AG09309 (cell line): ENCODE measurements around the gene HEPACAM.

Experiments
- DNase-seq: peaks from one replicate; pipeline ENCODE4 v3.0.0-alpha.2; 2010; ENCODE audit warnings: low read depth
- H3K4me3 ChIP-seq: 2 replicates; pipeline ENCODE4 v1.5.1; 2011; ENCODE audit warnings: mild to moderate bottlenecking, low read depth, low read length, moderate library complexity; ENCODE audit not compliant: control insufficient read depth
- CTCF ChIP-seq: IDR thresholded peaks from 2 replicates; pipeline ENCODE4 v1.5.1; 2011; ENCODE audit warnings: mild to moderate bottlenecking, low read depth, low read length, inconsistent platforms; ENCODE audit not compliant: insufficient read depth, control insufficient read depth; ENCODE audit errors: missing control alignments

Gene HEPACAM

GRCh38 chr11:124876818-124877630 lies 58.8 kb downstream of the HEPACAM start:
- H3K4me3 ChIP-seq: peak overlapping the region; percentile 56
- DNase-seq: no peak
- no peak for TF ChIP-seq CTCF

GRCh38 chr11:124875943-124876817 lies 59.7 kb downstream of the HEPACAM start:
- peak; percentile 61 for TF ChIP-seq CTCF
- DNase-seq: peak; percentile 49

DNA sequence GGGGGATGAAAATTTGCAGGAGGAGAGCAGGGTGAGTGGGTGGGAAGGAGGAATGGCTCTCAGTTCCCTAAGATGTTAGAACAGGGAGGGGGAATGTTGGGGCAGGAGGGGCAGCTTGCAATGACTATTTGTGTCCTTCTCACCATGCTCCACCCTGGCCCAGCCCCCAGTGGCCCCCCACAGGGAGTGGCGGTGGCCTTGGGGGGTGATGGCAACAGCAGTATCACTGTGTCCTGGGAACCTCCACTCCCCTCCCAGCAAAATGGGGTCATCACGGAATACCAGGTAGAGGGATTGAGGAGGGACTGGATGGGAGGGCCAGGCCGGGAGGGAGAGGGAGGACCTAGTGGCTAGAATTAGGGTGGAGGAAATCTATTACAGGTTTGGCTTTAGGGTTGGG lies 60.4 kb downstream of the HEPACAM start:
- peak overlapping the region; percentile 56 for H3K4me3 ChIP-seq
- no peak for TF ChIP-seq CTCF
- no peak for DNase-seq

More at GRCh38 chr11:124875943-124876817, 59.7 kb downstream of the HEPACAM start:
- H3K4me3 ChIP-seq: peak overlapping the region; percentile 56

DNA sequence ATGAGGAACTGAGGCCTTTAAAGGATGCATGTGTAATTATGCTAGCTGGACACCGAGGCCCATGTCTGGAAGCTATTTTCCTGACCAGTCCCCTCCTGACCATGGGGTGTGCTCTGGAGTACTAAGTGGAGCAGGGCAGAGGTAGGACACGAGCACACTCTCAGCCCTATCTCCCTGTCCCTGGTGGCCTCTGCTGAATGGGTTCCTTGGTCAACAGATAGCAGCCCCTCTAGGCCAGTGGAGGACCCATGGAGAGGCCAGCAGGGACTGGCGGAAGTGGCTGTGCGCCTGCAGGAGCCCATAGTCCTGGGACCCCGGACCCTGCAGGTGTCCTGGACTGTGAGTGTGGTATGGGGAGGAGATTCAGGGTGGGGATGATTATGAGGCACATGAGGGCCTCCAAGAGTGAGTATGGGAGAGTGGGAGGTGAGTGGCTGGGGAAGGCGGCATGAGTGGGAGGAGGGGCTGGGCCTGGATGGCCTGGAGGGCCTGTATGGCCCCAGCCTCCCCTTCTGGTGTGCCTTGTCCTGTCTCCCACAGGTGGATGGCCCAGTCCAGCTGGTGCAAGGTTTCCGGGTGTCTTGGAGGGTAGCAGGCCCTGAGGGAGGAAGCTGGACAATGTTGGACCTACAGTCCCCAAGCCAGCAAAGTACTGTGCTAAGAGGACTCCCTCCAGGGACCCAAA lies 61.1 kb downstream of the HEPACAM start:
- no peak for DNase-seq
- no peak overlapping the region for H3K4me3 ChIP-seq
- TF ChIP-seq CTCF: no peak

DNA sequence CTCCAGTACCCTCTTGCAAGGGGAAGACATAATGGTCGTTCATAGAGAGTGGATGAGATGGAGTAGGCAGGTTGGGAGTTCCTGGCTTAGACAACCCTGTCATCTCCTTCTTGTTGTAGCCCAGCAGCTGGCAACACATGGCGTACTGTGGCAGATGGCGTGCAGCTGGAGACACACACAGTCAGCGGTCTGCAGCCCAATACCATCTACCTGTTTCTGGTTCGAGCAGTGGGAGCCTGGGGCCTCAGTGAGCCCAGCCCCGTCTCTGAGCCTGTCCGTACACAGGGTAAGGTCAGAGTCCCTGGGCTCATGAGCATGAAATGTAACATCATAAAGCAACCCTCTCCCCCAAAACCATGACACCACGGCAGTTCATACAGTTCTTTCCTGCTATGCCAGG lies 61.9 kb downstream of the HEPACAM start:
- no peak for DNase-seq
- no peak overlapping the region for H3K4me3 ChIP-seq
- no peak for TF ChIP-seq CTCF

- no peak for DNase-seq
- no peak overlapping the region for H3K4me3 ChIP-seq
- no peak for TF ChIP-seq CTCF
Observed at GRCh38 chr11:124872741-124873140, 63.1 kb downstream of the HEPACAM start.
